Non-pigmented ciliary epithelial cell (primary cell): ENCODE measurements around the gene PPP6R3.
A peak's percentile ranks its signal among the peaks of the same experiment; 100 is the strongest.

Experiments
- DNase-seq: peaks from one replicate; pipeline ENCODE4 v3.0.0-alpha.2; 2010; ENCODE audit warnings: low read depth

PPP6R3 gene

DNA sequence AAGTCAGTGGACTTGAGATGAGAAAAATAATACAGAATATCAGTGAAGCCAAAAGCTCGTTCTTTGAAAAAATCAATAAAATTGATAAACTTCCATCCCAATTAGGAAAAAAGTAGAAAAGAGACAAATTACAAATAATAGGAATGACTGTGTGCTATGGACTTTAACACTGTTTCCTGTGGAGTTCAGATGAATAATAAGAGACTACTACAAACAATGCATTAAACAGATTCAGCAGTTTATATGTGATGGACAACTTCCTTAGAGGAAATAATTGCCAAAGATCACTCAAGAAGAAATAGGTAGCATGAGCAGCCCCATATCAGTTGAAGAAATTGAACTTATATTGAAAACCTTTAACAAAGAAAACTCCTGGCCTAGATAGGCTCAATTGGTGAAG lies 99.7 kb downstream of the PPP6R3 start:
- no peak for DNase-seq

DNA sequence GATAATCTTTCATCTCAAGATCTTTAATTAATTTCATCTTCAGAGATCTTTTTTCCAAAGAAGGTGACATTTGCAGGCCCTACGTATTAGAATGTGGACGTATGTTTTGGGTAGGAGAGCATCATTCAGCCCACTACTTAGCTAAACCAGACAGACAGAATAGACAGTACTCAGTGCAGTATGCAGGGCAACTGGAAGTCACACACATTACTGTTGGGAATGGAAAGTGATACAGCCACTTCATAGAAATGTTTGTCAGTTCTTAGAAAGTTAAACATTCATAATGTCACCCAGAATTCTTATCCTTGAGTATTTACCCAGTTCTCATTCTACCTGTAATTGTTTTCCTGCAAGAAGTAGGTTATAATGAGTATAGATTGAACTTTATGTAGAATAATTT lies 102.9 kb downstream of the PPP6R3 start:
- DNase-seq, result no peak

DNA sequence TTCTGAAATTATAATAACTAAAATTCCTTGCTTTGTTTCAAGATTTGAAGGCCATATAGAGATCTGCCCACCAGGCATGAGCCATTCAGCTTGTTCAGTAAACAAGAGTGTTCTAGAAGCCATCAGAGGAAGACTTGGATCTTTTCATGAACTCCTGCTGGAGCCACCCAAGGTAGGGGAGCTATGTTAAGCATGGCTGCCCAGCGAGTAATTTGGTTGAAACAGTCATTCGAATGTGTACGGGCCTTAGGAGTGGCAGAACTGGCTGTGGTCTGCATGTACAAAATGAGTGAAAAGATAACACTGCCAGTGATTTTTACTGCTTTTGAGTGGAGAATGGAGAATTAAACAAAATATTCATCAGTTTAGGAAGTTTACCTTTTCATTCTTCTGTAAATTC lies 103.7 kb downstream of the PPP6R3 start:
- no peak for DNase-seq

DNA sequence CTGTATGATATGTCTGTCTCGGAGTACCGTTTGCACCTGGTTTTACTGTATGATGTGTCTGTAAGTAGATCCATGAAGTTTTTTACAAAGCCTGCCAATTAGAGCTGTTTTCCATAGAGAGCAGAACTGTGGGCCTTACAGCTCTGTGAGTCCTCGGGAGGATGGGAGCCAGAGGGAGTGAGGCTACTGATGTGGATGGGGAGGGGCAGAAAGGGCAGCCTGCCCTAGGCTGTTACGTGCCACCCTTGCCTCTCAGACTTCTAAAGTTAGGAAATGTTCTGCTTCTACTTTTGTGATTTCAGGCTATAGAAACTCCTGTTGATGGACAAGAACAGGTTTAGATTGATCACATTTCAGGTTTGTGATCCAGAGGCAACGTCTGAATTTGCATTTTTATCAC lies 105.2 kb downstream of the PPP6R3 start:
- DNase-seq, result no peak

DNA sequence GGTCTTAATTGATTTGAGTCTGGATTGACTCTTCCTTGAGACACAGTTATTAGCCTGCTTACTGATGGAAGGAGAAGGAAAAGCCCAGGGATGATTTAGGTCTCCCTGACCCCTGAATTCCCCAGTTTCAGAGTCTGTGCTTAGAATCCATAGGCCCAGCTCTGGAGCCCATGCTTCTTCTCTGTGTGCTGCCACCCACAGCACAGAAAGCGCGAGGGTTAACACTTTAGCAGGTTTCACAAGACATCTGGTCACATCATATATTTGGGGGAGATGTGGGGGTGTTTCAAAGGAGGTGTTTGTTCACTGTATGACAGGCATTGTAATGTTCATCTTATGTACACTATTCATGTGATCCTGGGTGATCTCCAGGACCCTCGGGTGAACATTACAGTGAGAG lies 107.0 kb downstream of the PPP6R3 start:
- no peak for DNase-seq

DNA sequence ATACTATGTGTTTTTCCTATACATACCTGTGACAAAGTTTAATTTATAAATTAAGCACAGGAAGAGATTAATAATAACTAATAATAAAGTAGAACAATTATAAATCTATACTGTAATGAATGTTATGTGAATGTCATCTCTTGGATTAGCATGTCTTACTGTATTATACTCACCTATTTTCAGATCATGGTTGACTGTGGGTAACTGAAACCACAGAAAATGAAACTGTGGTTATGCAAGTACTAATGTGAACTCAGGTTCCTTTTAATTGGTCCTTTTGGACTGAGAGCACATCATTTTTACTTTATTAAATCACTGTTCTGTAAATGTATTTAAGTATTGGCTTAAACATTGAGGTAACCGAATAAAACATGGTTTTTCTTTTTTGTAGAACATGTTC lies 108.8 kb downstream of the PPP6R3 start:
- DNase-seq, result no peak

DNA sequence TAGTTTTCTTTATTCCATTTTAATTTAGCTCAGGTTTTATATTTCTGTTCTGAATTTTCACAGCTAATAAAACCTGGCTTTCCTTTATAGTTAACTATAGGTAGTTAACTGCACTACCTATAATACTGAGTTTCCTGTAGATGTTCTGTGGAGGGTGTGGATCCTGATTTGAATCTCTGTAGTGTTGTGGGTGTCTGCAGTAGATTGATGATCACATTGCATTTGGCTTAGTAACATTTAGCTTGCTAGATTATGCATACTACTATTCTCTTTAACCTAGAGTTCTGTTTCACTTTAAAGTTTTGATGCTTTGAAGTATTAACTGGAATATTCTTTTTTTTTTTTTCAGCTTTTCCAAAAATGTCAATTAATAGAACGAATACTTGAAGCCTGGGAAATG lies 110.1 kb downstream of the PPP6R3 start:
- DNase-seq, result no peak

DNA sequence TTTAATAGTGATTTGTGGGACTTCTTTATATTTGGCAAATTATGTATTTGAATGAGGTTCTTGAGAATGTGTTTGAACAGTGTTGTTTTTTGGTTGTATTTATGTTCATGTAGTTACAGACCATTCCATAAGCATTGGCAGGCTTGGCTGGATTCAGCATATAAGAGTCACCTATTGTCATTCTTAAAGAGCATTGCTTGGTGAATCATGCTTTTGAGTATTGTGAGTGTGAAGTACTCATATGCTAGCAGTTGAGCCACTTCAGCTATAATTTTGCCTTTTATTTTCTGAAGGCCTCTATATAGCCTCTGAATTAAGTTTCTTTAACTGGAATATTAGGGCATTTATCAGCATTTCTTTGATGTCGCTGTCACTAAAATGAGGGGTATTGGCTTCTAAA lies 113.8 kb downstream of the PPP6R3 start:
- no peak for DNase-seq

DNA sequence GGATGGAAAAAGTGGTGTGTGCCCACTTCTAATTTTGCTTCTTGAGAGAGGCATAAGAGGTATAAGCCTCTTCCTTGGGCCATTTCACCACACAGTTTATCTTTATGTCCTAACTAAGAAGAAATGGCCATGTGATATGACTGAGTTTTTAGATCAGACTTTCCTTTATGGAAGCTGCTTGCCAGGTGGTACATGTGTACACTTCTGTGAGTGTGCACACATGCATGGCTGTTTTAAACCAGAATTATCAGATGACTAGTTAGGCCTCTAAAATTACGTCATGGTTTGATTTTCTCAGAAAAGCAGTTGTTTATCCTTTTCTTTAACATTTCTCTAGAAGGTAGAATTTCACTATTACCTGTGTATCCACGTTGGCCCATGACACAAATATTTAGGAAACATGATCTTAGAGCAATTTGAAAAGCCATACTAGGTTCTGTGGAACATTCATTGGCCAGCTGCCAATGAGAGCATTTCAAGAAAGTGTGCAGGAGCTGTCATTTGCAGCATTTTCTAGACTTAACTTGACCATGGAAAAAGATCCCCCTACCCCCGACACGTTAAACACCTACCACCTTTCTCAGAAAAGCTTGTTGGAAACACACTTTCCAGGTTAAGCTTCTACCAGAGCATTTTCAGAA lies 114.6 kb downstream of the PPP6R3 start:
- no peak for DNase-seq

DNA sequence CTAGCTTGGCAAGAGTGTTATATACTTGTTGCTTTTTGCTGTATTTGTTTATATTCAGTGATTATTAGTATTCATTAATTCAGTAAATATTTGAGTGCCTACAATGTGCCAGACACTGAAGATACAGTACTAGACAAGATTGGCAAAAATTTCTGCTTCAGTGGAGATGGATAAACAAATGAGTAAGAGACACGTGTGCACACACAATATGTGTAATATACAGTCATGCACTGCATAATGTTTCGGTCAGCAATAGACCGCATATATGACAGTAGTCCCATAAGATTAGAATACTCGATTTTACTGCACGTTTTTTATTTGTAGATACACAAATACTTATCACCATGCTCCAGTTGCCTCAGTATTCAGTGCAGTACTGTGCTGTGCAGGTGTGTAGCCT lies 118.9 kb downstream of the PPP6R3 start:
- no peak for DNase-seq

DNA sequence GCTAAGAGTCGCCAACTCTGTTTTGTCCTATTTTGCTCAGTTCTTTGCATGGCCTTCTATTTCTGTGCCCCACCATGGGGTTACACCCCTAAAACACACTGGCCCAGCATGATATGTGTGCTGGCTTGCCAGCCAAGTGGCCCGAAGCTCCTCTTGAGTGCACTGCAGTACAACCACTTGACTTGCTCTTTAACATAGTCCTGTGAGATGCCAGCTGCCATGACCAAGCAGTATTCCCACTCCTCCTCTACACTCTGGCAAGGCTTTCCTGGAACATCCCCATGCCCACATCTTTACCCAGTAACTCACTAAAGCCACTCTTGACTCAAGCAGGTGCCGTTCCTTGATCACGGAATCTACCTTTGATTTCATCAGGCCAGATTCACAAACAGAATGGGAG lies 120.9 kb downstream of the PPP6R3 start:
- no peak for DNase-seq

DNA sequence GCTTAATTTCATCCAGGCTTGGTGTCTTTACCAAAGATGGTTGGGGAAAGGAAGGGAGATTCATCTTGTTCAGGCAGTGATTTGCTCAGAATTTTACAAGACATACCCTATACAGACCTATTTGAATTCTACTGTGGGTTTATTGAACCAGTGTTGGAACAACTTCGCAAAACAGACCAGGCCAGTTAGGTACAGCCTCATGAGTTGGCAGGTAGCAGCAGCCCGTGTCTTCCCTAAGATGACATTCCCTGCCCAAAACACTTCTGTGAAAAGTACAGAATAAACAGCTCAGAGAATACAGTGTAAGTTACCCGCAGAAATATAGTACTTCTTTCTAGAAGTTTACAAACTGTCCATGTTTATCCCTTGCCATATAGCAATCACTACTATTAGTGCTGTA lies 121.3 kb downstream of the PPP6R3 start:
- DNase-seq, result no peak

DNA sequence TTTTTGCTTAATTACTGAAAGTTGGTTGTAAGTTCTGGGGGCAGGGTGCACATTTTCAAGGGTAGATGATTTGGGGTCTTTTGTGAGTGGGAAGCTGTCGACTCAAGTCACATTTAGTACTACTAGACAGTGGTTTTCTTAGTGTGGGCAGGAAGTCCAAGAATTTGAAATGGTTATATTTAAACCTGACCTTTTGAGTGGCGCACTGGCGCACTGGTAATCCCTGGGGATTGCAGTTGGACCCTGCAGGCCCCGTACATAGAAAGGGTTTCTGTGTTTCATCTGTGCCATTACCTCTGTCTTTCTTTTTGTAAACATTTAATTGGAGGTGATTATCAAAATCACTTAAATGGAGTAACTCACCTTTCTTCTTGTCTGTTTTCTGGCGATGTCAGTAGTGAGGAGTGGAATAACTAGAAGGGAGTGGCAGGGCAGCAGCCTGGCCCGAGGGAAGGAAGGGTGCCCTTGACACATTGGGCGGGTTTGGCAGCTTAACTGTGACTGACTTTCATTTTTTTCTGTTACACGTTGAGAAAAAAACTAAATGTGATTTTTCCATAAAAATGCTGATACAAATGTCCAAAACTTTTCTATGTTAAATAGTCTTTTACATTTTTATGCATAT lies 122.0 kb downstream of the PPP6R3 start:
- DNase-seq, result no peak

DNA sequence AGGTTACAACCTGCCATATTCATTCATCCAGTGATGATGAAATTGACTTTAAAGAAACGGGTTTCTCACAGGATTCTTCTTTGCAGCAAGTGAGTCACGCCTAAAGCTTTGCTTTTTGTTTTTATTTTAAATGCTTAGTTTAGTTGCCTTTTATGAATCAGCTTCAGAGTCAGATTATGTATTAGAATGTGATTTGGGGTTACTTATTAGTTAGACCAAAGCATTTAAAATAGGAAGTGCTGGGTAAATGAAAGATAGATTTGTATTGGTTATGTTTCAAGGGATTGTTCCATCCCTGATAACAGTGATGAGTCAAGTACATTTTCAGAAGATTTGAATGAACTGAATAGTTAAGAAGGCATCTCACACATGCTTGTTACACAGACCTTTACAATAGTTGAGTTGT lies 122.5 kb downstream of the PPP6R3 start:
- peak; percentile 51 for DNase-seq

DNA sequence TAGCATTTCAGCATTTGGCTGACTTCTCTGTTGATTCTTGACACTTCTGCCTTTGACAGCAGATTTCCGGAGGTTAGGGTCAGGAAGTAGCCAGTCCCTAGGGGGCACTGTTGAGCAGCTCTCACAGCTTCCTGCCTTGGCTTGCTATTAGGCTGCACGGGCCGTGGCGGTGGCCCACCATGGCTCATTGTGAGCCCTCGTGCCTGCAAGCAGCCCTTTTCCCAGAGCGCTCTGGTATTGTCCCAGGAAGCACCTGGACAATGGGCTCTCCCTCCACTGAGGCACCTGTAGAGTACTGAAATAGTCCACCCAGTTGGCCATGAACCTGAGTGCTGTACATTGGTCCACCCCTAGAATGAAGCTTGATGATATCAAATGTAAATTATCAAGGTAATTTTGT lies 123.5 kb downstream of the PPP6R3 start:
- no peak for DNase-seq

DNA sequence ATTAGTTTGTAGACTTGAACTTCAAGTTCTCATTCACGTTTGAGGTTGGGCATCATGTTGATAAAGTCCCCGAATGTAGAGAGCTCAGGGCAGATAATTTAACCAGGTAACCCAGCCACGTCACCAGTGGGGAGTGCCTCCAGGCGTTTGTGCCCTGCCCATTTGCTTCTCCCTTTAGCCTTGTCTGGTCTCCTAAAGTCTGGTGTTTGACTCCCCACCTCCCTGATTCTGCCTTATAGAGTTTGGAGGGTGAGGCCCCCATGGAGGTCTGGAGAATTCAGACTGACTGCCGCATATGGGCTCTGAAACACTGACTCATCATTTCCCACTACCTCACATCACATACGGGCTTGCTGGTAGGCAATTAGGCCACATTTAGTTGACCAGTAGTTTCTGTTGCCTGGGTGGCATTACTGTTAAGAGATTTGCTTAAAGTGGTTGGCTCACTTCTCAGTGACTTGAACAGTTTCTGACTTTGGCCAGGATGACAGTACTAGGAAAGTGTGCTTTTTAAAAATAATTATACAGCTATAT lies 124.5 kb downstream of the PPP6R3 start:
- no peak for DNase-seq

DNA sequence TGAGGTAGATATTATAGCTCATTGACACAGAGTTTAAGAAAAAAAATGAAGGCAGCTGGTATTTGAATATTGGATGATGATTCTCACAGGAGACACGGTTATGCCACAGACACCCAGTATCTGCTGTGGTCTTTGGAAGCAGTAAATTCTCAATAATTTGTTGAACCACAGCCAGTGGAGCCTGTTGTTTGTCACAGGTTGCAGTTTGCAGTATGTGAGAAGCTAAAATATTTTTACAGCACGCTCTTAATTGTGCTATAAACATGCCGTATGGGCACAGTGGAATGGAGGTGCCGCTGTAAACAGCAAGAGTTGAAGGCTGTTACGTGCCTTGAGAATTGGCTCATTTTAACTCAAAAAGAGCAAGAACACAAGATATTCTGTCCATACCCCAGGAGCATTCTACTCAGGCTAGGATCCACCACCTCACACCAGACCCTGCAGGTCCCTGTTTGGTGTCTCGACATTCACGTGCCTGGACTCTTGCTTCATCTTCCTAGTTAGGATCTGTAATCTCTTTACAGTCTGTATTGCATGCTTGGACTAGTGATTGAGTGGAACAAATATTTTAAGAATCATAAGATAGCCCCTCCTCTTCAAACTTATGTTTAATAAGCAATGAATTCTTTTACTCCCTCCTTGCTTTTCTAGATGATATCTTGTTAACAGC lies 129.1 kb downstream of the PPP6R3 start:
- DNase-seq, result no peak

DNA sequence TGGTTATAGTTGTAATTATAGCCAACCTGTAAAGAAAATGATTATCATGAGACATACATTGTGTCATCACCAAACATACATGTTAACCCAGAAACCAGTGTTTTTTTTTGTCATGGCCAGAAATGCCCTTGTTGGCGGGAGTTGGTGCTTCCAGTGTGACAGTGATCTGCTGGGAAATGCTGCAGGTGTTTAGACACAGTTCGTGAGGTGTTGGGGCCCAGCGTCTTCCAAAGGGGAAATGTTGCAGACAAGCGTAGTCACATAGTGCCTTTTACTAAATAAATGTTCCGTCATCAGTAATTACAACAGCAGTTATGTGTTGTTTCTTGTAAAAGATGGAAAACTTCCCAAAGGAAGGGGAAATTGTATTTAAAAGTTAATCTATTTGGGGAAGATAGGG lies 131.2 kb downstream of the PPP6R3 start:
- DNase-seq, result no peak

DNA sequence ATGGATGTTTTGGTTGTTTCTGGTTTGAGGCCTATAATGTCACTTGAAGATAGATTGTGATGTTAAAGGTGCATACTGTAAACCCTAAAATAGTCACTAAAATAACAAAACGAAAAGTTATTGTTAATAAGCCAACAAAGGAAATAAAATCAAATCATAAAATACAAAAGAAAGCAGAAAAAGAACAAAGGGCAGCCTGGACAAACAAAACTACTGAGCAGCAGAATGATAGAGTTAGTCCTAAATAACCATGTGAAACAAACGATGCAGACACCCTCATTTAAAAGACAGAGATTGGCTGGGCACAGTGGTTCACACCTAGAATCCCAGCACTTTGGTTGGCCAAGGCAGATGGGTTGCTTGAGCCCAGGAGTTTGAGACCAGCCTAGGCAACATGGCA lies 132.9 kb downstream of the PPP6R3 start:
- DNase-seq, result no peak

DNA sequence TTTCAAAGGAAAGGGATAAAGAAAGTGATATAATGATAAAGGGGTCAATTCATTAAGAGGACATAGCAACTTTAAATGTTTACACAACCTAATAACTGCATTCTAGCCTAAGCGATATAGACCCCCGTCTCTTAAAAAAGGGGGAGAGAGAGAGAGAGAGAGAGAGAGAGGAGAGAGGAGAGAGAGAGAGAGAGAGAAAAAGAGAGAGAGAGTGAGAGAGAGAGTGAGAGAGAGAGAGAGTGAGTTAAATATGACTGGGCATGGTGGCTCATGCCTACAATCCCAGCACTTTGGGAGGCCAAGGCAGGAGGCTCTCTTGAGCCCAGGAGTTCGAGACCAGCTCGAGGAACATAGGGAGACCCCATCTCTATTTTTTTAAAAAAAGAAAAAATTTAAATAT lies 133.6 kb downstream of the PPP6R3 start:
- DNase-seq, result no peak

DNA sequence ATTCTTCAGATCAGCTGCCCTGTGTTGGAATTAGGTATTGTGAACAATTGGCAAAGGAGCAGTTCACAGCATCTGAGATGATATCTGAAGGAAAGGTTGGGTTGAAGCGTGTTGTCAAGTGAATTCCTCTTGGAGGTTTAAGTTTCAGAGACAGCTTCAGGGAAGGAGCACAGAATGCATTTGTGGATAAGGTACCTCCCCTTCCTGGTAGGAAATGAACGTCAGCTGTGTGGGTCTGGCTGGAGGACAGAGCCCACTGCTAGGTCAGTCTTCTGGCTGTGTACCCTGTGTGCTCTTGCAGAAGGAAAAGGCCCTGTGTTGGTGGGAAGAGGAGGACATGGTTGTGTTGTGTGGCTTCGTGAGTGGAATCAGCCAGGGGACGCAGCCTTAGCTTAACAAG lies 135.7 kb downstream of the PPP6R3 start:
- no peak for DNase-seq

DNA sequence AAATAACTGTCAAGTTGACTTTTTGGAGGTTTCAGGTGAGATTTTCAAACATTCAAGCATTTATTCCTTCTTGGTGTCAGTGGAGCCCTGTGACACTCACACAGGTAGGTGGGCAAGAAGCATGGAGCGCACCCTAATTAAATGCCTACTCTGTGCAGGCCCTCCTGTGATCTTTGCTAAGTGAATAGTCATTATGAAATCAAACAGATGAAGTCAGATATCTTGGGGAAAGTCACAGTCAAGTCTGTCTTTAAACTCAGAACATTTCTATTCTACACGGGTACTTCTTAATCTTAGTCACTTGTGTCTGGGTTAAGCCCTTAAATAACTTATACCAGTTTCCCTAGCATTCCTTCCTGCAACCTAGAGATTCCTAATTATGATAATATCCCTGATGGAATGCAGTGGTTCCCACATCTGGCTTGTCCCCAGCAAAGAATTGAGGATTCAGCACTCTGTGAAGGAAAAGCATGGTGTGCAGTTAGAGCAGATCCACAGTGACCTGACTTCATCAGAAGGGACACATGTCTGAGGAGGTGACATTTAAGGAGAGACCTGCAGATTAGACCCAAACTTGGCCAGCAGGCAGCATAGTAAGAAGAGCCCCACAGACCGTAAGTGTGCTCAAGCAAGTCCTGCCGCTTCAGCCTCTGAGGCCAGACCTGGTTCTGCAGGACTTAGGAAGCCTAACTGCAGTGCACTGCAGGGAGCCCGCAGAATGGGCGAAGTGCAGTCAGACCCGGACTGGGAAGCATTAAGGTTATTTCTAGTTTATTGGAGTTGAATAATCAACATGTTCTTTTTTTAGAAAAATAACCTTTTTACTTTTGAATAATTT lies 138.5 kb downstream of the PPP6R3 start:
- DNase-seq, result no peak

DNA sequence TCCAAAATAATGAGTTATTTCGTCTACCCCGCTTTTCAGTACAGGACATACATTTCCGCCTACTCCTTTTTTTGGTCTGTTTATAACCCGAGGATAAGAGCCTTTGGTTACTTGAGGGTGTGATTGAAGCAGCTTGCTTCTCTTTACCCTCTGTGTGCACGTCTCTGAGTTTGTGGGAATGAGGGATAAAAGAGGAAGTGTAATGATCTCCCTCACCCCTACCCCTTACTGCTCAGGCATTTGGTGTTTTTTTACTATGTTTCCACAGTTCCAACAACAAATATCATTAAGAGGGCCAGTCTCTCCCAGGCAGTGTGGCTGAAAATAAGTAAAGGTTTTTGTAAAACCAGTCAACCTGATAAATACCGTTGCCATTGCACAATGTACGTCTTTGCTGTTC lies 140.6 kb downstream of the PPP6R3 start:
- no peak for DNase-seq
